PC-3 (cell line): Measurements from ENCODE around the gene PRPF38B. TPM values are rescaled to one million over a fixed set of nuclear protein-coding genes. Genes with fewer than 3 reads are reported as not detected.

Source experiments
- ATAC-seq: fragments of 200-7000 bp; cut with Tn5 transposase; 2 replicates; pipeline ENCODE4 v1.9.1; 2020; ENCODE audit warnings: mild to moderate bottlenecking, moderate library complexity
- BruUV-seq: library from RNA; stranded (reverse); fragments of 400-500 nt; replicated peaks from 2 replicates; lab custom pipeline; 2021; lab: Mats Ljungman, UMichigan
- CTCF ChIA-PET: fragments of 300-600 bp; sonication (Branson Sonifier 250); formaldehyde crosslinking; loops from one replicate; lab custom pipeline; 2022; ENCODE audit warnings: antibody characterized with exemption; lab: Charles Lee
- POLR2A ChIA-PET: fragments of 300-600 bp; sonication (Branson Sonifier 250); formaldehyde crosslinking; loops from one replicate; lab custom pipeline; 2022; ENCODE audit warnings: antibody characterized with exemption; ENCODE audit not compliant: unreplicated experiment; lab: Charles Lee
- DNase-seq: peaks from one replicate; pipeline ENCODE4 v3.0.0-alpha.2; 2015
- H2AFZ ChIP-seq: fragments of 300-600 bp; sonication (generic); 2 replicates; pipeline ENCODE4 v1.6.0; 2016; ENCODE audit warnings: antibody characterized with exemption, low read length
- H3F3A ChIP-seq: fragments of 300-600 bp; sonication (generic); one replicate; pipeline ENCODE4 v1.6.0; 2017; ENCODE audit warnings: antibody characterized with exemption, low read length, control low read depth, mild to moderate bottlenecking; ENCODE audit not compliant: unreplicated experiment
- H3K27ac ChIP-seq: fragments of 300-600 bp; sonication (generic); 2 replicates; pipeline ENCODE4 v1.5.1; 2016; ENCODE audit warnings: mild to moderate bottlenecking, low read length
- H3K27me3 ChIP-seq: fragments of 300-600 bp; sonication (generic); 2 replicates; pipeline ENCODE4 v1.6.1; 2016; ENCODE audit warnings: low read length, mixed read lengths
- H3K36me3 ChIP-seq: fragments of 300-600 bp; sonication (generic); 2 replicates; pipeline ENCODE4 v1.6.1; 2016; ENCODE audit warnings: low read depth, mixed run types, low read length, mixed read lengths
- H3K4me1 ChIP-seq: fragments of 300-600 bp; sonication (generic); 2 replicates; pipeline ENCODE4 v1.5.1; 2016; ENCODE audit warnings: low read length; ENCODE audit not compliant: insufficient read depth
- H3K4me2 ChIP-seq: fragments of 300-600 bp; sonication (generic); 2 replicates; pipeline ENCODE4 v1.6.0; 2016; ENCODE audit warnings: low read length
- H3K4me3 ChIP-seq: fragments of 300-600 bp; sonication (generic); 2 replicates; pipeline ENCODE4 v1.5.1; 2016; ENCODE audit warnings: mild to moderate bottlenecking, low read length, mixed read lengths
- H3K79me2 ChIP-seq: fragments of 300-600 bp; sonication (generic); 2 replicates; pipeline ENCODE4 v1.6.1; 2017; ENCODE audit warnings: low read length, mixed read lengths
- H3K9ac ChIP-seq: fragments of 300-600 bp; sonication (generic); 2 replicates; pipeline ENCODE4 v1.6.0; 2016; ENCODE audit warnings: mild to moderate bottlenecking, low read length
- H3K9me2 ChIP-seq: fragments of 300-600 bp; sonication (generic); replicated peaks from 2 replicates; pipeline ENCODE4 v1.6.1; 2016; ENCODE audit warnings: mixed run types, low read length, mixed read lengths
- H3K9me3 ChIP-seq: fragments of 300-600 bp; sonication (generic); 2 replicates; pipeline ENCODE4 v1.6.1; 2016; ENCODE audit warnings: low read length, mixed read lengths
- H4K20me1 ChIP-seq: fragments of 300-600 bp; sonication (generic); 2 replicates; pipeline ENCODE4 v1.6.1; 2016; ENCODE audit warnings: low read length, mixed read lengths
- EZH2 ChIP-seq: fragments of 300-600 bp; sonication (generic); IDR thresholded peaks from one replicate; pipeline ENCODE4 v1.6.1; 2017; ENCODE audit warnings: antibody characterized with exemption, mild to moderate bottlenecking, low read length; ENCODE audit not compliant: unreplicated experiment
- EZH2phosphoT487 ChIP-seq: fragments of 300-600 bp; sonication (generic); IDR thresholded peaks from 2 replicates; pipeline ENCODE4 v1.6.1; 2018; ENCODE audit warnings: mild to moderate bottlenecking, antibody characterized with exemption, low read length, borderline replicate concordance
- intact Hi-C: fragments of 100-400 bp; cut with micrococcal nuclease; formaldehyde crosslinking; loops from 2 replicates; pipeline ENCODE4 v1.9.0; 2023
- total RNA-seq: library from RNA; depleted of rRNA; stranded (reverse); fragments of >200 nt; gene quantifications from 2 replicates; pipeline ENCODE4 v1.2.3, GENCODE V29; 2014
- TF ChIP-seq, protein P1 (sequence below): fragments of 300-600 bp; sonication (generic); conservative IDR thresholded peaks from 2 replicates; pipeline ENCODE4 v1.5.1; 2017; ENCODE audit warnings: antibody characterized with exemption, low read depth, mild to moderate bottlenecking, low read length

Gene PRPF38B
- total RNA-seq, 1 experiment from 2014 or later: 21.9 TPM

- no peaks in the 10 kb centered on the region for H3K27me3 ChIP-seq
- peaks cover 34% of the 10 kb centered on the region for H4K20me1 ChIP-seq
- H3K4me1 ChIP-seq: peaks cover 17% of the 10 kb centered on the region
- intact Hi-C loops: loop anchor here (5.0 kb wide), 2 partner anchors 186 to 206 kb away; partner anchors contain the start of gene GPSM2
- H3K4me3 ChIP-seq: peak overlapping the region; percentile 100
- CTCF ChIA-PET: interaction anchor here (0.6 to 1.0 kb wide), 4 partner anchors 8 to 137 kb away, joined by 3 read pairs; partner anchors contain the start of gene EEIG2
- no peaks in the 10 kb centered on the region for H3F3A ChIP-seq
- H3K36me3 ChIP-seq: peaks cover 16% of the 10 kb centered on the region
- H3K9me3 ChIP-seq: no peaks in the 10 kb centered on the region
- no peak for TF ChIP-seq EZH2phosphoT487
- TF ChIP-seq, protein P1, sequence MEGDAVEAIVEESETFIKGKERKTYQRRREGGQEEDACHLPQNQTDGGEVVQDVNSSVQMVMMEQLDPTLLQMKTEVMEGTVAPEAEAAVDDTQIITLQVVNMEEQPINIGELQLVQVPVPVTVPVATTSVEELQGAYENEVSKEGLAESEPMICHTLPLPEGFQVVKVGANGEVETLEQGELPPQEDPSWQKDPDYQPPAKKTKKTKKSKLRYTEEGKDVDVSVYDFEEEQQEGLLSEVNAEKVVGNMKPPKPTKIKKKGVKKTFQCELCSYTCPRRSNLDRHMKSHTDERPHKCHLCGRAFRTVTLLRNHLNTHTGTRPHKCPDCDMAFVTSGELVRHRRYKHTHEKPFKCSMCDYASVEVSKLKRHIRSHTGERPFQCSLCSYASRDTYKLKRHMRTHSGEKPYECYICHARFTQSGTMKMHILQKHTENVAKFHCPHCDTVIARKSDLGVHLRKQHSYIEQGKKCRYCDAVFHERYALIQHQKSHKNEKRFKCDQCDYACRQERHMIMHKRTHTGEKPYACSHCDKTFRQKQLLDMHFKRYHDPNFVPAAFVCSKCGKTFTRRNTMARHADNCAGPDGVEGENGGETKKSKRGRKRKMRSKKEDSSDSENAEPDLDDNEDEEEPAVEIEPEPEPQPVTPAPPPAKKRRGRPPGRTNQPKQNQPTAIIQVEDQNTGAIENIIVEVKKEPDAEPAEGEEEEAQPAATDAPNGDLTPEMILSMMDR: no peak
- no peak for TF ChIP-seq EZH2
- H3K9me2 ChIP-seq: no peaks in the 10 kb centered on the region
- H3K27ac ChIP-seq: peak overlapping the region; percentile 82
- peaks cover 55% of the 10 kb centered on the region for H3K79me2 ChIP-seq
- ATAC-seq: peak; percentile 9
- peak overlapping the region; percentile 96 for H3K9ac ChIP-seq
- peak overlapping the region; percentile 97 for H3K4me2 ChIP-seq
- H2AFZ ChIP-seq: peak overlapping the region; percentile 96
- POLR2A ChIA-PET: interaction anchor here (0.6 kb wide), 2 partner anchors 110 to 475 kb away, joined by 3 read pairs; no protein-coding TSS in a partner anchor
- no peak for DNase-seq
- BruUV-seq: TSS peak; percentile 88
These were observed 775 bp upstream of the PRPF38B start for GRCh38 chr1:108691128-108691941.

DNA sequence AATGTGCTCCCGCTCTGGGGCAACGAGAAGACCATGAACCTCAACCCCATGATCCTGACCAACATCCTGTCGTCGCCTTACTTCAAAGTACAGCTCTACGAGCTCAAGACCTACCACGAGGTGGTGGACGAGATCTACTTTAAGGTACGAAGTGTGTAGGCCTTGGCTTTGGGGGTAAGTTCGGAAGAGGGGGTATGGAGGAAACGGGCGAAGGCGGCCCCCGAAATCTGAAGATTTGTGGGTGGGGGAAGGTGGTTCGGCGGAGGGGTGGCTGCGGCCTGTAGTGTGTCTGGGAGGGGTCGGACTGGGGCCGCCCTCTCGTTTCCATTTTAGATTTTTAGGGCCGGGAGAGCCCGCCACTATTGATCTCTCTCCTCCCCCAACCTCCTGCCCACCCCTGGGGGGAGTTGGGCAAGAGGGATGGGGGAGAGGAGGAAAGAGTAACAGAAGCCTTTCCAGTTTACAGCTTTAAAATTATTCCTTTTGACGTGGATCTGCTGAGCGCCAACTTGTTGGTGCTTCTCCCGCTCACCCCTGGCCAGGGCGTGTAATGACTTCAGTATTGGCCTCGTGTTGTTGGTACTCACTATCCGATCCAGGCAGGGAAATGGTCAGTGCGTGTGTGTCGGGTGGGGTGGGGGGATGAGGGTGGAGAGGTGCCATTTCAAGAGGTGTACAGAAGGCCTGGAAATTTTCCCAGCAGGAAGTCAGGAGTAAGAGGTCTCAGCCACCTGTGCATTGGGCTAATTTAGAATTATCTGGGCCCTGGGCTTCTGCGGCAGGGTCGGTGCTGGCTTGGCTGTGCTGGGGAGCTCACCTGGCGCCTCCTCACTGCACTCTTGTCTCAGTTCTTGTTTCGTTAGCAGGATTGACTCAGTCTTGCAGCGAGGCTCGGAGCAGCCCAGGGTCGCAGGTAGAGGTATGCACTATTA is 880 bp downstream of the PRPF38B start:
- Histone ChIP-seq H3K27me3 (no peaks in the 10 kb centered on the region), H3K4me3 (peak overlapping the region; percentile 100), H3K79me2 (peaks cover 65% of the 10 kb centered on the region), H3K36me3 (peaks cover 32% of the 10 kb centered on the region), H3K4me1 (peaks cover 17% of the 10 kb centered on the region), H3K9me2 (no peaks in the 10 kb centered on the region), H3K9me3 (no peaks in the 10 kb centered on the region), H2AFZ (peak overlapping the region; percentile 96), H3F3A (no peaks in the 10 kb centered on the region), H4K20me1 (peaks cover 43% of the 10 kb centered on the region), H3K4me2 (peak overlapping the region; percentile 97), H3K27ac (peak overlapping the region; percentile 82), H3K9ac (peak overlapping the region; percentile 96)
- ATAC-seq (peak; percentile 44), DNase-seq (peak; percentile 49)
- BruUV-seq: no TSS peak
- no peak for TF ChIP-seq EZH2phosphoT487
- TF ChIP-seq, protein P1: peak; percentile 40
- CTCF ChIA-PET: interaction anchor here (0.7 to 1.0 kb wide), 2 partner anchors 133 to 136 kb away, joined by 3 read pairs; partner anchors contain the start of gene EEIG2
- intact Hi-C loops: loop anchor here (1.0 to 5.0 kb wide), 4 partner anchors 27 to 204 kb away; partner anchors contain the start of genes GPSM2 and STXBP3
- POLR2A ChIA-PET: no interaction called here
